Colonic mucosa (tissue), 4 donors: ENCODE measurements around the gene TMEM131. TPM values are rescaled to one million over a fixed set of nuclear protein-coding genes. Genes with fewer than 3 reads are reported as not detected.

ENCODE experiments used
- DNase-seq: peaks from one replicate; pipeline ENCODE4 v3.0.0-alpha.2; 2020
- H3K27ac ChIP-seq: fragments of 200-600 bp; one replicate; pipeline ENCODE4 v1.8.0; 2021
- H3K27me3 ChIP-seq: fragments of 200-600 bp; one replicate; pipeline ENCODE4 v1.8.0; 2021
- H3K36me3 ChIP-seq: fragments of 200-600 bp; one replicate; pipeline ENCODE4 v1.8.0; 2021
- H3K4me1 ChIP-seq: fragments of 200-600 bp; one replicate; pipeline ENCODE4 v1.8.0; 2021; ENCODE audit warnings: mild to moderate bottlenecking
- H3K4me3 ChIP-seq: fragments of 200-600 bp; one replicate; pipeline ENCODE4 v1.8.0; 2021
- H3K9ac ChIP-seq, 2 donors: one replicate each; pipeline ENCODE4 v1.7.0; 2013; ENCODE audit warnings: control low read depth in 2 of 2, low read depth in 2 of 2, low read length in 2 of 2
- H3K9me3 ChIP-seq: fragments of 200-600 bp; one replicate; pipeline ENCODE4 v1.8.0; 2021
- intact Hi-C: fragments of 100-400 bp; cut with DNase I; formaldehyde crosslinking; loops from one replicate; pipeline ENCODE4 v1.14.1; 2022
- total RNA-seq, 2 donors: library from RNA; stranded (reverse); fragmentation: NEBNext Ultra II Directional in 1 of 2; extraction: Animal tissue kit (Norgen Biotek cat#: 25700) in 1 of 2; gene quantifications; one replicate each; pipeline ENCODE4 v1.2.1, GENCODE V29; 2021
- TF ChIP-seq, protein P1 (sequence below): fragments of 200-600 bp; IDR thresholded peaks from one replicate; pipeline ENCODE4 v1.8.0; 2022; ENCODE audit warnings: antibody characterized with exemption, mild to moderate bottlenecking
- donor health status: healthy.
- donor health status: DM: no; HTN: no; CAD: no.
- donor health status: DM: no; HTN: no; CAD: no.

The TMEM131 gene
- total RNA-seq, 2 donors from 2014 or later: 52.4 to 60.8 TPM

- DNase-seq: no peak
- H3K36me3 ChIP-seq: no peaks in the 10 kb centered on the region
- H3K27ac ChIP-seq: no peak overlapping the region
- H3K9ac ChIP-seq: no peak overlapping the region
- no peaks in the 10 kb centered on the region for H3K4me1 ChIP-seq
- intact Hi-C loops: loop anchor here (10.0 kb wide), 1 partner anchor 165 kb away; no protein-coding TSS in a partner anchor
- TF ChIP-seq, protein P1, sequence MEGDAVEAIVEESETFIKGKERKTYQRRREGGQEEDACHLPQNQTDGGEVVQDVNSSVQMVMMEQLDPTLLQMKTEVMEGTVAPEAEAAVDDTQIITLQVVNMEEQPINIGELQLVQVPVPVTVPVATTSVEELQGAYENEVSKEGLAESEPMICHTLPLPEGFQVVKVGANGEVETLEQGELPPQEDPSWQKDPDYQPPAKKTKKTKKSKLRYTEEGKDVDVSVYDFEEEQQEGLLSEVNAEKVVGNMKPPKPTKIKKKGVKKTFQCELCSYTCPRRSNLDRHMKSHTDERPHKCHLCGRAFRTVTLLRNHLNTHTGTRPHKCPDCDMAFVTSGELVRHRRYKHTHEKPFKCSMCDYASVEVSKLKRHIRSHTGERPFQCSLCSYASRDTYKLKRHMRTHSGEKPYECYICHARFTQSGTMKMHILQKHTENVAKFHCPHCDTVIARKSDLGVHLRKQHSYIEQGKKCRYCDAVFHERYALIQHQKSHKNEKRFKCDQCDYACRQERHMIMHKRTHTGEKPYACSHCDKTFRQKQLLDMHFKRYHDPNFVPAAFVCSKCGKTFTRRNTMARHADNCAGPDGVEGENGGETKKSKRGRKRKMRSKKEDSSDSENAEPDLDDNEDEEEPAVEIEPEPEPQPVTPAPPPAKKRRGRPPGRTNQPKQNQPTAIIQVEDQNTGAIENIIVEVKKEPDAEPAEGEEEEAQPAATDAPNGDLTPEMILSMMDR: no peak
- H3K27me3 ChIP-seq: no peaks in the 10 kb centered on the region
- no peak overlapping the region for H3K4me3 ChIP-seq
- H3K9me3 ChIP-seq: no peaks in the 10 kb centered on the region
Observed at GRCh38 chr2:98009887-98010760, 14.4 kb upstream of the TMEM131 start.

DNA sequence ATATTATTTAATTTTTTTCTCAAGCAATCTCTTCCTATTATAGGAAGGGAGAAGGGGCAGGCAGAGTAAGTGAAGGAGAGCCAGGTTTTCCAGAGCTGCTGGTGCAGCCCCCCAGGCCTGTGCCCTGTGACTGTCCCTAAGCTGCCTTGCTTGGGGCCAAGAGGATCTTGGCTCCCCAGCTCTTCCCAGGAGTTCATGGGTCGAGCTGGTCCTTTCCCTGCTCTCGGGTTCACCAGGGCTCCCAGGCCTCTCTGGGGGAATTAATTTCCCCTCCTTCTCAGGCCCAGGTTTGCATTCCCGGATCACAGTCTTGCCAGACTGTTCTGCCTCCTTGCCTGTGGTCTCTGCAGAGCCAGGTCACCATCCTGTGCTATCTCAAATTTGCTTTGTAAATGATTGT is 12.7 kb upstream of the TMEM131 start:
- no peaks in the 10 kb centered on the region for H3K36me3 ChIP-seq
- intact Hi-C loops: loop anchor here (10.0 kb wide), 1 partner anchor 166 kb away; no protein-coding TSS in a partner anchor
- H3K27ac ChIP-seq: no peak overlapping the region

DNA sequence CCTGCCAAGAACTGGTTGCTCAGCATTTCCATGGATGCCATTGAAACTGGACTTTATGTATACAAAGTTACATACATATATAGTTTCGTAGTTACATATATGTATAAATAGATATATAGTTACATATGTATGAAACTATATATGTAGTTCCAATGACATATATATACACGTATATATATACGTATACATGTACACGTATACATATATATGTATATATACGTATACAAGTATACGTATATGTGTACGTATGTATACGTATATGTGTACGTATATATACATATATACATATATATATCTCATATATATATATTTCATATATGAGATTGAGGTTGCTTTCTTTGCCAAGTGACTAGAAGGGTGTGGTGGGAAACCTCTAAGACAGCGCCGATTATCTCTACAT is 10.6 kb upstream of the TMEM131 start:
- DNase-seq: no peak
- no peaks in the 10 kb centered on the region for H3K36me3 ChIP-seq
- H3K27me3 ChIP-seq: no peaks in the 10 kb centered on the region
- no peak overlapping the region for H3K4me3 ChIP-seq
- H3K4me1 ChIP-seq: no peaks in the 10 kb centered on the region
- no peak overlapping the region for H3K9ac ChIP-seq
- no peak overlapping the region for H3K27ac ChIP-seq
- intact Hi-C loops: loop anchor here (10.0 kb wide), 1 partner anchor 168 kb away; no protein-coding TSS in a partner anchor
- H3K9me3 ChIP-seq: no peaks in the 10 kb centered on the region
- TF ChIP-seq, protein P1: no peak

More for the DNA sequence above, 12.7 kb upstream of the TMEM131 start:
- Histone ChIP-seq H3K4me3 (no peak overlapping the region), H3K9me3 (no peaks in the 10 kb centered on the region), H3K9ac (no peak overlapping the region), H3K27me3 (no peaks in the 10 kb centered on the region), H3K4me1 (no peaks in the 10 kb centered on the region)
- DNase-seq: no peak
- TF ChIP-seq, protein P1: no peak

DNA sequence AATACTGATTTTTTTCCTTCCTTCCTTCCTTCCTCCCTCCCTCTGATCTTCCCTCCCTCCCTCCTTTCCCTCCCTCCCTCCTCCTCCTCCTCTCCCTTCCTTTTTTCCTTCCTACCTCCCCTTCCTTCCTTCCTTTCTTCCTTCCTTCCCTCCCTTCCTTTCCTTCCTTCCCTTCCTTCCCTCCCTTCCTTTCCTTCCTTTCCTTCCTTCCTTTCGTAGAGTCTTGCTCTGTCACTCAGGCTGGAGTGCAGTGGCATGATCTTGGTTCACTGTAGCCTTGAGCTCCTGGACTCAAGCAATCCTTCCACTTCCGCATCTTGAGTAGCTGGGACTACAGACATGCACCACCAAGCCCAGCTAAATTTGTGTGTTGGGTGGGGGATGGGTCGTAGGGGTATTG is 8.9 kb upstream of the TMEM131 start:
- H3K36me3 ChIP-seq: no peaks in the 10 kb centered on the region
- TF ChIP-seq, protein P1: no peak
- no peak for DNase-seq
- H3K4me1 ChIP-seq: no peaks in the 10 kb centered on the region
- no peak overlapping the region for H3K9ac ChIP-seq
- intact Hi-C loops: loop anchor here (10.0 kb wide), 1 partner anchor 170 kb away; no protein-coding TSS in a partner anchor
- no peaks in the 10 kb centered on the region for H3K27me3 ChIP-seq
- H3K9me3 ChIP-seq: no peaks in the 10 kb centered on the region
- no peak overlapping the region for H3K27ac ChIP-seq
- no peak overlapping the region for H3K4me3 ChIP-seq

DNA sequence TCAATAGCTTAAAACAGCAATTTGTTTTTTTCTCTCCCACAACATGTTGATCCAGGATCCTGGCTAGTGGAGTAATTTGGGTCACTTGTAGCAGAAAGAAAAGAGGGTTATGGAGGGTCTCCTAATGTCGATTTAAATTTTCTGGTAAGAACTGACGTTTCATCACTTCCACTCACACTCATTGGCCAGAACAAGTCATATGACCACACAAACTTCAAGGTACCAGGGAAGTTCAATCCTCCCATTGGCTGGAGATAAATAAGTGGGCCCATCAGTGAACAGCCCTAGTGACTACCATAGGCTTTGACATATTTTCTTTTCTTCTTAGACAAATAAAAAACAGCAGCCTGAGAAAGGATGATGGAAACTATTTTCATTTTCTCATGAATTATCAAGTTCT is 8.3 kb upstream of the TMEM131 start:
- DNase-seq: no peak
- Histone ChIP-seq H3K27ac (no peak overlapping the region), H3K36me3 (no peaks in the 10 kb centered on the region), H3K27me3 (no peaks in the 10 kb centered on the region), H3K4me3 (no peak overlapping the region), H3K4me1 (no peaks in the 10 kb centered on the region), H3K9ac (no peak overlapping the region), H3K9me3 (no peaks in the 10 kb centered on the region)
- TF ChIP-seq, protein P1: no peak
- intact Hi-C loops: loop anchor here (10.0 kb wide), 1 partner anchor 171 kb away; no protein-coding TSS in a partner anchor
